ENCODE results near the gene CHST6.

CHST6 gene

GRCh38 chr16:75532791-75533190, 37.5 kb upstream of the CHST6 start:
- H3K27ac ChIP-seq: no peak overlapping the region
- TF ChIP-seq CTCF (conservative IDR thresholded peaks at IDR 0.05): no peak

GRCh38 chr16:75532142-75532765, 37.0 kb upstream of the CHST6 start:
- H3K27ac ChIP-seq: no peak overlapping the region
- no peak for TF ChIP-seq CTCF (conservative IDR thresholded peaks at IDR 0.05)

- TF ChIP-seq CTCF (conservative IDR thresholded peaks at IDR 0.05): no peak
- no peak overlapping the region for H3K27ac ChIP-seq
Measured at GRCh38 chr16:75529959-75530358, 34.7 kb upstream of the CHST6 start.

GRCh38 chr16:75529056-75529905, 34.0 kb upstream of the CHST6 start:
- no peak for TF ChIP-seq CTCF (conservative IDR thresholded peaks at IDR 0.05)
- H3K27ac ChIP-seq: no peak overlapping the region

GRCh38 chr16:75527825-75528299, 32.6 kb upstream of the CHST6 start:
- H3K27ac ChIP-seq: no peak overlapping the region
- TF ChIP-seq CTCF (conservative IDR thresholded peaks at IDR 0.05): no peak

GRCh38 chr16:75526032-75526790, 31.0 kb upstream of the CHST6 start:
- no peak for TF ChIP-seq CTCF (conservative IDR thresholded peaks at IDR 0.05)
- H3K27ac ChIP-seq: no peak overlapping the region

GRCh38 chr16:75519175-75519574, 23.9 kb upstream of the CHST6 start:
- no peak overlapping the region for H3K27ac ChIP-seq
- TF ChIP-seq CTCF (conservative IDR thresholded peaks at IDR 0.05): no peak

GRCh38 chr16:75516189-75516966, 21.1 kb upstream of the CHST6 start:
- H3K27ac ChIP-seq: peak overlapping the region; percentile 81

All from VCaP (cell line).